Ammon's horn (tissue), 1 donor: Measurements from ENCODE around the gene RPL37A.
"Not testable (repeated sequence)": the region's sequence is repeated elsewhere in the genome, so short reads cannot be mapped to it uniquely, and the experiment has no call there.

ENCODE experiments used
- DNase-seq: peaks from one replicate; pipeline ENCODE4 v3.0.0-alpha.2; 2016; ENCODE audit warnings: low spot score

The RPL37A gene

GRCh38 chr2:216517447-216518225, 19.0 kb downstream of the RPL37A start:
- DNase-seq = no peak

GRCh38 chr2:216518566-216519119, 20.0 kb downstream of the RPL37A start:
- not testable (repeated sequence) for DNase-seq

GRCh38 chr2:216519154-216519762, 20.6 kb downstream of the RPL37A start:
- peak; percentile 85 for DNase-seq

GRCh38 chr2:216520112-216520511, 21.5 kb downstream of the RPL37A start:
- DNase-seq = no peak

GRCh38 chr2:216522892-216523502, 24.4 kb downstream of the RPL37A start:
- DNase-seq = no peak

GRCh38 chr2:216525972-216526371, 27.3 kb downstream of the RPL37A start:
- no peak for DNase-seq

GRCh38 chr2:216526939-216527338, 28.3 kb downstream of the RPL37A start:
- DNase-seq = no peak

- no peak for DNase-seq
Measured at GRCh38 chr2:216527600-216527999, 29.0 kb downstream of the RPL37A start.

- DNase-seq = no peak
Measured at GRCh38 chr2:216532562-216532961, 33.9 kb downstream of the RPL37A start.

GRCh38 chr2:216533609-216534008, 35.0 kb downstream of the RPL37A start:
- DNase-seq = no peak

- no peak for DNase-seq
Measured at GRCh38 chr2:216534809-216535208, 36.2 kb downstream of the RPL37A start.

- DNase-seq = peak; percentile 21
Measured at GRCh38 chr2:216535454-216535995, 36.9 kb downstream of the RPL37A start.

- DNase-seq = peak; percentile 13
Measured at GRCh38 chr2:216536734-216537210, 38.1 kb downstream of the RPL37A start.

- DNase-seq = no peak
Measured at GRCh38 chr2:216537366-216537765, 38.7 kb downstream of the RPL37A start.

GRCh38 chr2:216538538-216538937, 39.9 kb downstream of the RPL37A start:
- DNase-seq = no peak

- no peak for DNase-seq
Measured at GRCh38 chr2:216539120-216539519, 40.5 kb downstream of the RPL37A start.

GRCh38 chr2:216539791-216540241, 41.2 kb downstream of the RPL37A start:
- DNase-seq = no peak

- DNase-seq = no peak
Measured at GRCh38 chr2:216540920-216541319, 42.3 kb downstream of the RPL37A start.

- no peak for DNase-seq
Measured at GRCh38 chr2:216541505-216541904, 42.9 kb downstream of the RPL37A start.

- DNase-seq = no peak
Measured at GRCh38 chr2:216545359-216545758, 46.7 kb downstream of the RPL37A start.

GRCh38 chr2:216546241-216546640, 47.6 kb downstream of the RPL37A start:
- no peak for DNase-seq

- DNase-seq = no peak
Measured at GRCh38 chr2:216546641-216547403, 48.2 kb downstream of the RPL37A start.
